ENCODE measurements around the gene SPRED2.
"Not testable (repeated sequence)": the region's sequence is repeated elsewhere in the genome, so short reads cannot be mapped to it uniquely, and the experiment has no call there.

Gene SPRED2

GRCh38 chr2:65347913-65348312 is 84.5 kb downstream of the SPRED2 start:
- no peak for TF ChIP-seq CTCF (conservative IDR thresholded peaks at IDR 0.05; ENCODE audit: low read depth, low read length)
- no peak for DNase-seq (ENCODE audit: low read depth)
- no peak overlapping the region for H3K4me3 ChIP-seq (ENCODE audit: low read length)

GRCh38 chr2:65345631-65346030 is 86.8 kb downstream of the SPRED2 start:
- no peak for TF ChIP-seq CTCF (conservative IDR thresholded peaks at IDR 0.05; ENCODE audit: low read depth, low read length)
- no peak overlapping the region for H3K4me3 ChIP-seq (ENCODE audit: low read length)
- no peak for DNase-seq (ENCODE audit: low read depth)

- no peak for TF ChIP-seq CTCF (conservative IDR thresholded peaks at IDR 0.05; ENCODE audit: low read depth, low read length)
- no peak for DNase-seq (ENCODE audit: low read depth)
- no peak overlapping the region for H3K4me3 ChIP-seq (ENCODE audit: low read length)
These were observed 87.7 kb downstream of the SPRED2 start for GRCh38 chr2:65344689-65345088.

GRCh38 chr2:65344182-65344581 is 88.2 kb downstream of the SPRED2 start:
- no peak for TF ChIP-seq CTCF (conservative IDR thresholded peaks at IDR 0.05; ENCODE audit: low read depth, low read length)
- H3K4me3 ChIP-seq (ENCODE audit: low read length) = no peak overlapping the region
- no peak for DNase-seq (ENCODE audit: low read depth)

GRCh38 chr2:65343386-65343785 is 89.0 kb downstream of the SPRED2 start:
- no peak overlapping the region for H3K4me3 ChIP-seq (ENCODE audit: low read length)
- no peak for TF ChIP-seq CTCF (conservative IDR thresholded peaks at IDR 0.05; ENCODE audit: low read depth, low read length)
- DNase-seq (ENCODE audit: low read depth) = no peak

GRCh38 chr2:65340898-65341681 is 91.3 kb downstream of the SPRED2 start:
- DNase-seq (ENCODE audit: low read depth) = no peak
- no peak for TF ChIP-seq CTCF (conservative IDR thresholded peaks at IDR 0.05; ENCODE audit: low read depth, low read length)
- H3K4me3 ChIP-seq (ENCODE audit: low read length) = no peak overlapping the region

- no peak overlapping the region for H3K4me3 ChIP-seq (ENCODE audit: low read length)
- TF ChIP-seq CTCF (conservative IDR thresholded peaks at IDR 0.05; ENCODE audit: low read depth, low read length) = no peak
- DNase-seq (ENCODE audit: low read depth) = no peak
These were observed 92.8 kb downstream of the SPRED2 start for GRCh38 chr2:65339648-65340047.

GRCh38 chr2:65338830-65339495 is 93.4 kb downstream of the SPRED2 start:
- DNase-seq (ENCODE audit: low read depth) = not testable (repeated sequence)

GRCh38 chr2:65337915-65338314 is 94.5 kb downstream of the SPRED2 start:
- DNase-seq (ENCODE audit: low read depth); H3K4me3 ChIP-seq (ENCODE audit: low read length): not testable (repeated sequence)

More at GRCh38 chr2:65338830-65339495, 93.4 kb downstream of the SPRED2 start:
- H3K4me3 ChIP-seq (ENCODE audit: low read length) = not testable (repeated sequence)

Measured in retinal pigment epithelial cell (primary cell).